HG03060 (cell line): ENCODE data around the gene TRAPPC11.
A peak's percentile ranks its signal among the peaks of the same experiment; 100 is the strongest.
"Not testable (repeated sequence)": the region's sequence is repeated elsewhere in the genome, so short reads cannot be mapped to it uniquely, and the experiment has no call there.

ENCODE experiments used
- ATAC-seq: cut with Tn5 transposase; IDR thresholded peaks from one replicate; pipeline ENCODE4 v1.9.1; 2021; ENCODE audit warnings: low read depth, moderate number of reproducible peaks; ENCODE audit not compliant: unreplicated experiment

TRAPPC11 gene

DNA sequence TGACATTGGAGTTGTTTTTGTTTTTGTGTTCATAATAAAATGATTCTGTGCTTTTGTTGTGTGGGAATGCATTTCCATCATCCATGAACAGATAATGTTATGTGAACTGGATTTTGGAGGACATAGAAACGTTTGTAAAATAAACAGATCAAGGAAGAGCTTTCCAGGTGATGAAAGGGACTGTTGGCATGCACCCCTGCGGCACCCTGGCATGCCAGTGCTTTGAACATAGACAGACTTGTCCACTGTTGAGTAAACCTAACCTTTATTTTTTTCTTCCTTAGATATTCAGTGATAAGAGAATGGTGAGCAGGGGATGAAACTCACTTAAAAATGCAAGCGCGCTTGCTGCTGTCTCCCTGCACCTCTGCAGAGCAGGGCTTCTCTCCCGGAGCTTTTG lies 59.8 kb downstream of the TRAPPC11 start:
- no peak for ATAC-seq

DNA sequence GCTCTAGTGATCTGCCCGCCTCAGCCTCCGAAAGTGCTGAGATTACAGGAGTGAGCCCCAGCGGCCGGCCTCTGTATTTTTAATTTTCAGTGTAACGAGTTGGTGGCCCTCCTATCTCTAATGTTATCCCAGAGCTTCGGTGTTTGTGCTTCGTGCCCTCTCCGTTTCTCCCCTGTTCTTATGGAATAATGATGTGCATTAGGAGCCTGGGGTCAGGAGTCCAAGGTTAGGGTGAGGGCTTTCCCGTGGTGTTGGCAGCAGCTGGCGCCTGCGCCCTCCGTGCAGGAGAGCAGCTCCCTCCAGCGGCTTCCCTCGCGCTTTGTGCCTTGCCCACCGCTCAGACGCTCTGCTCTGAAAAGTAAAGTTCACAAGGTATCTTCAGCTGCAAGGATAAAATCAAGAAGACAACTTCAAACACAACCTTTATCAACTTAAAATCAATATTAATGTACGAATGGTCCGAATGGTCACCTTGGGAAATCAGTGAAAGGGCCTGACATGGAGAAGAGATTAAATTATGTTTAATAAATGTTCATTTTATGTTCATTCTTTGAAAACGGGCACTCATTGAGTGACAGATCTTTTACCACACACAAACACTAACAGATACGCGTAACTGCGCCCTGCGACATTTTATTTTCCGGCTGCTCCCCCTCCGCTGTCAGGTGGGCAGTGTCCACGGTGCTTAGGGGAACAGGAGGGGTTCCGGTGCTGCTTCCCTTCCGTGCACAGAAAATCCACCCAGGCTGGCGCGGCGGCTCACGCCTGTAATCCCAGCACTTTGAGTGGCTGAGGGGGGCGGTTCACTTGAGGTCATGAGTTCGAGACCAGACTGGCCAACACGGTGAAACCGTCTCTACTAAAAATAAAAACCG lies 62.4 kb downstream of the TRAPPC11 start:
- ATAC-seq, result no peak

DNA sequence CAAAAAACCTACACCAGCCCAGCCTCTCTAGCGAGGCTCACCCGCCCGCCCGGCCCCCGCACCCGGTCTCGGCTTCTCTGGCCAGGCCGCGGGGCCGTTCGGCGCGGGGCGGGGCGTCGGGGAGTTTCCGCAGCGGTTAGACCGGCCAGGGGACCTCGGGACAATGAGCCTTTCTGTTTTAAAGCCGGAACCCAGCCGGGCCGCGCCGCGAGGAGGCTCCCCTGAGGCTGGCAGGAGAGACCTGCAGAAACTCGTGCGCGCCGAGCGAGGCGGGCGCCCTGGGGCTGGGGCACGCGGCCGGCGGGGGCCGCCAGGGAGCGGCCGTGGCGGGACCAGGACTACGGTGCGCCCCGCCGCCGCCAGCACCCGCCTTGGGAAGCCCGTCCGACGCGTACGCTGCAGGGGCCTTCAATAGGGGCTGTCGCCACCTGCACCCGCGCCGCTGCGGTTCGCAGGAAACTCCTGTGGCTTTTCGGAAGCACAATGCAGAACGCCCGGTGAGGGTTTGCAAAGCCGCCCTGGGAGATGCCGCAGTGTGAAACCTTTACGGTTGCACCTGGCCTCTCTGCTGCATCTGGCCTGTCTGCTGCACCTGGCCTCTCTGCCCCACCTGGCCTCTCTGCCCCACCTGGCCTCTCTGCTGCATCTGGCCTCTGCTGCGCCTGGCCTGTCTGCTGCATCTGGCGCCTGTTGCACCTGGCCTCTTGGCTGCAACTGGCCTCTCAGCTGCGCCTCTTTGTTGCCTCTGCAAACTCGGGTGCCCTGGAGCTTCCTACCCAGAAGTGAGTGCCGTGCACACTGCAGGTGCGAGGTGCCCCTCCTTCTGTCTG lies 63.9 kb downstream of the TRAPPC11 start:
- peak; percentile 47 for ATAC-seq

DNA sequence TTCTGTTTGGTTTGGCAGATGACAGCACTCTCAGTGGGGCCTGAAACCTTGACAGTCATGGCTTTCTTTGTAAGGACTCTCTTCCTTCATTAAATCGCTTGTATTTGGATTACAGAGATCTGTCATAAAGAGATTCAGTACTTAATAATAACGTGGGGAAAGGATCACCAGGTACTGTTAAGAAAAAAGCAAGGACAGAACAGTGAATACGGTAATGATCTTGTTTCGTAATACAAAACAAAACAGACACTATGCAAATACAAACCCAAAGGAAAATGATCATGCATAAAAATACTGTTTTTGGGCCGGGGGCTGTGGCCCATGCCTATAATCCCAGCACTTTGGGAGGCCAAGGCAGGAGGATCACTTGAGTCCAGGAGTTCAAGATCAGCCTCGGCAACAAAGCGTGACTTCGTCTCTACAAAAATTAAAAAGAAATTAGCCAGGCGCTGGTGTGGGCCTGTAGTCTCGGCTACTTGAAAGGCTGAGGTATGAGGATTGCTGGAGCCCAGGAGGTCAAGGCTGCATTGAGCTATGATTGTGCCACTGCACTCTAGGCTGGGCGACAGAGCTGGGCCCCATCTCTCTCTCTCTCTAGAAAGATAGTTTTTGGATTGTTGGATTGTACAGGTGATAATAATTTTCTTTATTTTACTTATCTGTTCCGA lies 64.6 kb downstream of the TRAPPC11 start:
- no peak for ATAC-seq

DNA sequence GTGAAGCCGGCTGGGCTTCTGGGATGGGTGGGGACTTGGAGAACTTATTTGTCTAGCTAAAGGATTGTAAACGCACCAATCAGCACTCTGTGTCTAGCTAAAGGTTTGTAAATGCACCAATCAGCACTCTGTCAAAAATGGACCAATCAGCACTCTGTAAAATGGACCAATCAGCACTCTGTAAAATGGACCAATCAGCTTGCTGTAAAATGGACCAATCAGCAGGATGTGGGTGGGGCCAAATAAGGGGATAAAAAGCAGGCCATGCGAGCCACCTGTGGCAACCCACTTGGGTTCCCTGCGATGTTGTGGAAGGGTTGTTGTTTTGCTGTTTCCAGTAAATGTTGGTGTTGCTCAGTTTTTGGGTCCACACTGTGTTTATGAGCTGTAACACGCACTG lies 66.5 kb downstream of the TRAPPC11 start:
- not testable (repeated sequence) for ATAC-seq

DNA sequence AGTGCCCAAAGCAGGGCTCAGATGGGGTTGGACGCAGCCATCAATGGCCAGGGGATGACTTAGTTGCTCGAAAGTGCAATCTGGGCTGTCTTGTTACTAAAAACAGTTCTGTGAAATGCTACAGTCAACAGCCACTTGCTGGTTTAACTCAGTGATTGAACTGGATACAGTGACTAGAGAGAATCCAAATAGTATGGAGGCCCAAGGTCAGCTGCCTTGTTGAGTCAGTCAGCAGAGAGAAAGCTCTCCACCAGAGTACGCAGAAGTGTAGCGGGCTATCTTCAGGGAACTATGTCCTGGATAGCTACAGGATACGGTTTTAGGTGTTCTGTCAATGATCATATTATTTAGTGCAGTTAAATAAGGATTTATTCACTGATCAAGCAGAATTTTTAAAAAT lies 68.4 kb downstream of the TRAPPC11 start:
- ATAC-seq, result no peak

DNA sequence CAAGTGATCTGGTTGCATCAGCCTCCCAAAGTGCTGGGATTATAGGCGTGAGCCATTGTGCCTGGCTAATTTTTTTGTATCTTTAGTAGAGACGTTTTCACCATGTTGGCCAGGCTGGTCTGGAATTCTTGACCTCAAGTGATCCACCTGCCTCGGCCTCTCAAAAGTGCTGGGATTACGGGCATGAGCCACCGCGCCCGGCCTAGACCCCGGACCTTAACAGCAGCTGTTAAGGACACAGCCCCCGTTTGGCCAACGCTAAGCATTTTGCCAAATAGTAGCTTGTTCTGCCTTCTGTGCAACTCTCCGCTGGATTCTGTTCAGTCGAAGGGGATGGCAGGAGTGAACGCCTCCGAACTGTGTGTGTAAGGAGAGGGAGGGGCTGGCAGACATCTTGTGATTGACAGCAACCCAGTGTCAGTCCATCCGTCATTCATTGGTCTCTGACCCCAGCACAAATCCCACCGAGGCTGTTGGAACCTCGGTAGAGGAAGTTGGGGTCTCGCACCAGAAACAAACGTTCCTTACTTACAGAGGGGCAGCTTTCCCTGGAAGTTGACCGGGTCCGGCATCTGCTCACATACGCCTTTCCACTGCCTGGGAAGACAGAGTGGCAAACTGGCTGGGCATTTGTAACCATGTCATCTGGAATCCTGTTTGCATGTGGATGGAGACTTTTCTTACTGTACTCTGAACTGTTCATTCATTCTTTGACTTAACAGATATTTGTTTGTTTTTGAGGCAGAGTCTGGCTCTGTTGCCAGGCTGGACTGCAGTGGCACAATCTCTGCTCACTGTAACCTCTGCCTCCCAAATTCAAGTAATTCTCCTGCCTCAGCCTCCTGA lies 69.4 kb downstream of the TRAPPC11 start:
- ATAC-seq, result no peak

DNA sequence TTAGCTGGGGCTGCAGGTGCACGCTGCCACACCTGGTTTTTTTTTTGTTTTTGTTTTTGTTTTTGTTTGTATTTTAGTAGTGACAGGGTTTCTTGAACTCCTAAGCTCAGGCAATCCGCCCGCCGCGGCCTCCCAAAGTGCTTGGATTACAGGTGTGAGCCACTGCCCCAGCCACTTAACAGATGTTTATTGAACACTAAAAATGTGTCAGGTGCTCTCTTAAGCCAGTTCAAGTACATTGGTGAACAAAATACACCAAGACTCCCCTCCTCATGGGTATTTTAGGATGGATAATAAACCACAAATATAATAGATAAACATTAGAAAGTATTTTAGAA lies 69.9 kb downstream of the TRAPPC11 start:
- ATAC-seq, result no peak

DNA sequence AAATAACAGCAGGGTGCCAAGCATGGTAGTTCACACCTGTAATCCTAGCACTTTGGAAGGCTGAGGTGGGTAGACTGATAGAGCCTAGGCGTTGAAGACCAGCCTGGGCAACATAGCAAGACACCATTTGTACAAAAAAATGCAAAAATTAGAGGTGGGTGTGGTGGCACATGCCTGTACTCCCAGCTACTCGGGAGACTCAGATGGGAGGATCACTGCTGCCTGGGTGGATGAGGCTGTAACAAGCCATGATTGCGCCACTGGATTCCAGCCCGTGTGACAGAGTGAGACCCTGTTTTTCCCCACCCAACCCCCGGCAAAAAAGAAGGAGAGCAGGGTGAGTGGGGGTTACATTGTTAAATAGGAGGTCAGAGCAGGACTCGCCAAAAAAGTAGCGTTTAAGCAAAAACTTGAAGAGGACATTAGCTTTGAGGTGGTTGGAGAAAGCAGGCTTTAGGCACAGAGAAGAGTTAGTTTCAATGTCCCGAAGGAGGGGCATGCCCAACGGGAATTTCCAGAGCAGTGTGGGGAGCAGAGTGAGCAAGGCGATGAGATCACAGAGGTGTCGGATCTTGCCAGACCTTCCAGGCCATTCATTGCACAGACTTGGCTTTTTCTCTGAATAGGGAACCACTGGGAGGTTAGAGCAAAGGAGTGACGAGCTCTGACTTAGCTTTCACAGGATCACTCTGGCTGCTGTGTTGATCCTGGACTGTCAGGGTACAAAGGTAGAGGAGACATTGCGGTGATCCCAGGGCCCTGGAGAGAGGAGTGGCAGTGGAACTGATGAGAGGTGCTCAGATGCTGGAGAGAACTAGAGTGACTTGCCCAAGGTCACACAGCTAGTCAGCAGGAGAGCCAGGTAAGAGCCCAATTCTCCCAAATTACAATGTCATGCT lies 70.6 kb downstream of the TRAPPC11 start:
- no peak for ATAC-seq

DNA sequence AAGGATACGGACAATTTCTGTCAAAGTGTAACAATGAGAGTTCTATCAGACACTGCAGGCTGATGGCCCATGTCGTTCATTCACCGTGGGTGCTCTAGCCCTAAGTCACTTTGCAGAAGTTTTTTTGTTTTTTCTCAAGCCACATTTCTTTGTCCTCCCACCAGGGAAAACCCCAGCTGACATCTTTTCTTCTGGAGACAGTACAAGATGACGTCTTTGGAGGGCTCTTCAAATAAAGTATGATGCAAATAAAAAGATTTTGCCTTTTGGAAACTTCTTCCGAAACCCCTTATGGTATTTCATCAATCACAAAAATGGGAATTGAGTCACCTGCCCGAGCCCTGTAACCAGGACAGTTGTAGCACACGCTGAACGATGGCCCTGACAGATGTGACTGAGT lies 73.2 kb downstream of the TRAPPC11 start:
- ATAC-seq, result no peak

DNA sequence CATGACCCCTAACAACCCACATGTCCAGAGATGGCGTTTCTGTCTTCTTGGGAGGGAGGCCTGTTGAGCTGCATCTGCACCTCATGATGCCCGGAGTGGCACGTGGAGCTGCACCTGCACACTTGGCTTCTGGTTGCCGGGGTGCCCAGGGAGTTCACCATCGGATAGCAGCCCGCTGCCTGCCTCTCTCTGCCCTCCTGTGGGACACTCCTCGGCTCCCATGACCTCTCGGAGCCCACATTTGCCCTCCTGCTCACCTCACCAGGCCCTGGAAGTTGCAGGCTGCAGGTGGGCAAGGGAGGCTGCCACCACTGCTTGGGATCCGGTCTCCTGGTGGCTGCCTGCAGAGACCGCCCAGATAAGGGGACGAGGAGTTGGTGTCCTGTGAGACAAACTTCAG lies 74.1 kb downstream of the TRAPPC11 start:
- ATAC-seq, result no peak

DNA sequence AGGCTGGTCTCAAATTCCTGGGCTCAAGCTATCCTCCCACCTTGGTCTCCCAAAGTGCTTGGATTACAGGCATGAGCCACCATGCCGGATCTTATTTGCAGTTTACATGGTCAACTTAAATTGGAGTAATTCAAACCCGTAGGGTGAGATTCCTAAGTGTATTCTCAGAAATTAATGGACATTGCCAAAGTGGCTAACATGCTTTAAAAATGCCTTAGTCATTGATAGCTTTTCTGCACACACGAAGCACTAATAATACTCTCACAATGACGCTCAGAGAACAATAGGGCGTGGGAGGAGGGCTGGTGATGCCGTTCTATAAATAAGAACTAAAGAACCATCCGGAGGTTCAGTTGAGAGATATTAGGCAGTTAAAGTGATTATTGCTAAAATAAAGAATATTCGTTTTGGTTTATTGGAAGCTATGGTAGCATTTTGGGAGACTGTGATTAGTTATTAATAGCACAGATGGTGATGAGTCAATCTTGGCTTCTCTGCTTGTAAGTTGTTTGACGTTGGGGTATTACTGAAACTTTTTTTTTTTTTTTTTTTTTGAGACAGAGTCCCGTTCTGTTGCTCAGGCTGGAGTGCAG lies 79.1 kb downstream of the TRAPPC11 start:
- ATAC-seq, result no peak

DNA sequence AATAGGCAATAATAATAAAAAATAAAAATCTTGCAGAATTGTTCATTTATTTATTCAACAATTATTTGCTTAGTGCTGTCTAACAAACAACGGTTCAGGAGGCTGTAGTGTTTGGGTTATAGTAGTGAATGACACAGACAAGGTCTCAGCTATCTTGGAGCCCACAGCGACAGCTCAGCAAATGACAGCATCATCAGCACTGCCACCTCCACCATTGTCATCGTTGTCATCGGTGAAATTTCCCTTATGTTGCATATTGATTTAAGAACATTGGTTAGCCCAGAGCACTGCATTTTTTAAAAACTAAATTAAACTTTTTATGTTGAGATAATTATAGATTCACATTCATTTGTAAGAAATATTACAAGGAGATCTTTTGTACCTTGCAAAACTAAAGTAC lies 79.9 kb downstream of the TRAPPC11 start:
- no peak for ATAC-seq

DNA sequence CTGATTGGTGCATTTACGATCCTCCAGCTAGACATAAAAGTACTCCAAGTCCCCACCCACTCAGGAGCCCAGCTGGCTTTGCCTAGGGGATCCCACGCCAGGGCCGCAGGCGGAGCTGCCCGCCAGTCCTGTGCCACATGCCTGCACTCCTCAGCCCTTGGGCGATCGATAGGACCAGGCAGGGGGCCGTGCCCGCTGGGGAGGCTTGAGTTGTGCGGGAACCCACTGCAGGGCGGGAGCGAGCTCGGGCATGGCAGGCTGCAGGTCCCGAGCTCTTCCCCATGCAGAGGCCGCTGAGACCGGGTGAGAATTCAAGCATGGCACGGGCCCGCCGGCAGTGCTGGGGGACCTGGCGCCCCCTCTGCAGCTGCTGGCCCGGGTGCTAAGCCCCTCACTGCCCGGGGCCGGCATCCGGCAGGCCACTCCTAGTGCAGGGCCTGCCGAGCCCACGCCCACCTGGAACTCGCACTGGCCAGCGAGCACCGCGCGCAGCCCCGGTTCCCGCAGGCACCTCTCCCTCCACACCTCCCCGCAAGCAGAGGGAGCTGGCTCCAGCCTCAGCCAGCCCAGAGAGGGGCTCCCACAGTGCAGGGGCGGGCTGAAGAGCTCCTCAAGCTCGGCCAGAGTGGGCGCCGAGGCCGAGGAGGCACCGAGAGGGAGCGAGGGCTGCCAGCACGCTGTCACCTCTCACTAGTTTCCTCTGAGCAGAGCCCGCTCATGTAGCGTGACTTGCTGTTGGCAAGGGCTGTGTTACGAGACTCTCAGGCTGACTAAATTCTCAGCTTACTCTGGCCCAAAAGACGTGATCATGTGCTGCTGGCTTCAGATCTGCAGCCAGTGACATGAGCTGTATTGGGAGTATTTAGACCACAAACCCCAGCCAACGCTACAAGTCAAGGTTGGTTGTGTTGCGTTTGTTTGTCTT lies 87.5 kb downstream of the TRAPPC11 start:
- no peak for ATAC-seq

DNA sequence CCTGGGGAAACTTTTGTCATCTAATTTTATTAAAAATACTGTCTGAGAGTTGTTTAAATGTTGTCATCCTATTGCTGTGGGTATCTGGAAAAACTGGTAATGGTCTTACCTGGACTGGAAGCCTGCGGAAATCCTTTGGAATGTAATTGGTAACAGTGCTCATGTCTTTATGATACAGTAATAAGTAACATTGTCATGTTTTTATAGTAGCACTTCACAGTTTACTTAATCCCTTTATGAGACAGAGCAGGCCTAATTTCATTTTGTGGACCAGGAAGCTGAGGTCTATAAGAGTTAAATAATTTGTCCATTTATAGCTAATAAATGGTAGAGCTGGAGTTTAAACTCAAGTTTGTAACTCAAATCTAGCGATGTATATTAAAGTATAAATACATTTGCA lies 88.3 kb downstream of the TRAPPC11 start:
- no peak for ATAC-seq

DNA sequence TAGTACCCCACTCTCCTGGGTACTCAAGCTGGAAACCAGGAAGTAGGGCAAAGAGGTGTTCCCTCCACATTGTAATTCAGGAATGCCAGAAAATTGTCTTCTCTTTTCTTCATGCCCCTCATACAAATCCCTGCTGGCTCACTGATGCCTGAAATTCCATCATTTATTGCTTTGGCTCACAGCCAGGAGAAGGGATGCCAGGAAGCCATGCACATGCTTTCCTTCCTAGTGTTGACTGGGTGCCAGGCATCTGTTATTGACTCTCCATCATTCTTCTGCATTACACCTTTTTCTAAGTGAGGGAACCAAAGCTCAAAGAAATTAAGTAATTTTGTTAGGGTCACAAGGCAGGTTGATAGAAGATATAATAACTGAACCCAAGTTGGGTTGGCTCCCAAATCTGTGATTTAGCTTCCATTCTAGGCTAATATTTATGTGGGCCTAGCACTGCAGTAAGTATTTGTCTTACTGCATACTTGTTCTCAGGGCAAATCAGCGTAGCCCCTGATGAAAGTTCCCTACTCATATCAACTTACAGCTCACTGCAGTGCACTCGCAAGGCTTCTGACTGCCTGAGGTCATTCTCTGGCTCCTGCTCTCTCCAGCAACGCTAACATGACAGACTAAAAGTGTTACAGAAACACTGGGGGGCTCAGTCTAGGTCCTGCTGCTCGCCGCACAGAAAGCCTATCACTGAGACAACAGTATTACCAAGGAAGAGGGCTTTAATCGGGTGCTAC lies 89.0 kb downstream of the TRAPPC11 start:
- no peak for ATAC-seq

DNA sequence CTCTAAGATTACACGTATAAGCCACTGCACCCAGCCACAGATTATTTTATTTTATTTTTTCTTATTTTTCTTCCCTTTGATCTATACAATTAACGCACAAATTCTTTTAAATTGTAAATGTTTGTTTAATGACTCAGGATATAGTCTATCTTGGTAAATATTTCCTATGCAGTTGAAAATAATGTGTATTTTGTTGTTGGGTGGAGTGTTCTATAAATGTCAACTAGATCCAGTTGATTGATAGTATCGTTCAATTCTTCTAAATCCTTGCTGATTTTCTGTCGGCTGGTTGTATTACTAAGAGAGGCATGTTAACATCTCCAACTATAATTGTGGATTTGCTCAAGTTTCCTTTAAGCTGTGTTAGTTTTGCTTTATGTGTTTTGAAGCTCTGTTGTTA lies 92.0 kb downstream of the TRAPPC11 start:
- ATAC-seq, result no peak
